GM12865 (cell line): ENCODE measurements around the gene ELMO1.

Source experiments
- DNase-seq: peaks from one replicate; pipeline ENCODE4 v3.0.0; 2010; ENCODE audit warnings: low read depth
- H3K4me3 ChIP-seq: 2 replicates; pipeline ENCODE4 v1.5.1; 2011; ENCODE audit warnings: mild to moderate bottlenecking, low read depth, low read length, control low read depth
- TF ChIP-seq, protein P1 (sequence below): IDR thresholded peaks from 2 replicates; pipeline ENCODE4 v1.5.1; 2011; ENCODE audit warnings: low read length, control low read depth, low read depth, inconsistent platforms; ENCODE audit not compliant: insufficient read depth; ENCODE audit errors: missing control alignments

Gene ELMO1

GRCh38 chr7:36852017-36852416, 596.6 kb downstream of the ELMO1 start:
- DNase-seq: no peak
- no peak overlapping the region for H3K4me3 ChIP-seq
- TF ChIP-seq, protein P1, sequence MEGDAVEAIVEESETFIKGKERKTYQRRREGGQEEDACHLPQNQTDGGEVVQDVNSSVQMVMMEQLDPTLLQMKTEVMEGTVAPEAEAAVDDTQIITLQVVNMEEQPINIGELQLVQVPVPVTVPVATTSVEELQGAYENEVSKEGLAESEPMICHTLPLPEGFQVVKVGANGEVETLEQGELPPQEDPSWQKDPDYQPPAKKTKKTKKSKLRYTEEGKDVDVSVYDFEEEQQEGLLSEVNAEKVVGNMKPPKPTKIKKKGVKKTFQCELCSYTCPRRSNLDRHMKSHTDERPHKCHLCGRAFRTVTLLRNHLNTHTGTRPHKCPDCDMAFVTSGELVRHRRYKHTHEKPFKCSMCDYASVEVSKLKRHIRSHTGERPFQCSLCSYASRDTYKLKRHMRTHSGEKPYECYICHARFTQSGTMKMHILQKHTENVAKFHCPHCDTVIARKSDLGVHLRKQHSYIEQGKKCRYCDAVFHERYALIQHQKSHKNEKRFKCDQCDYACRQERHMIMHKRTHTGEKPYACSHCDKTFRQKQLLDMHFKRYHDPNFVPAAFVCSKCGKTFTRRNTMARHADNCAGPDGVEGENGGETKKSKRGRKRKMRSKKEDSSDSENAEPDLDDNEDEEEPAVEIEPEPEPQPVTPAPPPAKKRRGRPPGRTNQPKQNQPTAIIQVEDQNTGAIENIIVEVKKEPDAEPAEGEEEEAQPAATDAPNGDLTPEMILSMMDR: no peak

DNA sequence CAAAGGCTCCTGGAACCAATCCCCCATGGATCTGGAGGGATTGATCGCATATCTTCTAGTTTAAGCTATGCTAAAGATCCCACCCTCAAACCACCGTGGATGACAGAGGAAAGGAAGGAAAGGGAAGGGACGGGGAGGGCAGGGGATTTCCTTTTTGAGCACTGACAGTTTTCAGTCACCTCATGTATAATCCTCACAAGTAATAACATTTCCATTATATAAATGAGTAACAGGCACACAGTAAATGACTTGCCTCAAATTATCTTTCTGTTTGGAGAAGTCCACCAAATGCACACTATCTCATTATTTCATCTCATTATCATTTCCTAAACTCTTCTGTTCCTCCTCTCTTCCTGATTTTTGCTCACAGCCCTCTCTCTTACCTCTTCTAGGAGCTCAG, 597.3 kb downstream of the ELMO1 start:
- TF ChIP-seq, protein P1: no peak
- no peak for DNase-seq
- no peak overlapping the region for H3K4me3 ChIP-seq

- no peak for DNase-seq
- no peak overlapping the region for H3K4me3 ChIP-seq
- TF ChIP-seq, protein P1: no peak
Measured at GRCh38 chr7:36847946-36848345, 600.7 kb downstream of the ELMO1 start.

DNA sequence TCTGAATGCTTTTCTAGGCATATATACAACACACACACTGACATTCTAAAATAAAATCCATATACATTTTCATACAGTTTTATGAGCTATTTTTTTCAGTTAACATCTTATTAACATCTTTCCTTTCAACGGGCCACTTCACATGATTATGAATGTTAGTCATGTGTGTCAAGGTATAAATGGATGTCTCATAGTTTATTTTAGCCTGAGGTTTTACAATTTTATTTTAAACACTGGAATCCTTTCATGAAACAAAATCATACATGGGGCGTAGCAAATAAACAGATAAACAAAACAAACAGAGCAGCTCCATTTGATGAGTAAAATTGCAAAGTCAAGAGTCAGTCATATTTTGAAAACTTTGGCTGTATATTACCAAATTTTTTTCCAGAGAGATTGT, 604.3 kb downstream of the ELMO1 start:
- H3K4me3 ChIP-seq: no peak overlapping the region
- DNase-seq: no peak
- TF ChIP-seq, protein P1: no peak

DNA sequence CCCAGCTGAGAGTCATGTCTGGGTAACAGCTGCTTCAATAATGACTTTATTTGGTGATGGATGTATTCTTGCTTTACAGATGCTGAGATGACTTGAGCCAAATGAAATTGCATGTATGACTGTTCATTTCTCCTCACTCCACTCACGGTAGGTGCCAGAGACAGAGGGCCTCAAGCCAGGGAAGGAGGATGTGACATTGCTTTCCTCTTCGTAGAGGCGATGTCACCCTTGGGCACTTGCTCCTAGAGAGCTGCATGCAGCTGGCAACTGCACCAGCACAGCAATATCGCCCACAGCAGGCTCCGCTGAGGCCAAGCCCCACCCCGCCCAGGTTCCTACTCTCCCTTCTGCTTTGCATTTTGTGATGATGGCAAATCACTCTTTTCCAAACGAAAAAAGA, 607.8 kb downstream of the ELMO1 start:
- no peak for DNase-seq
- H3K4me3 ChIP-seq: no peak overlapping the region
- TF ChIP-seq, protein P1: no peak

GRCh38 chr7:36838616-36839225, 609.9 kb downstream of the ELMO1 start:
- DNase-seq: no peak
- TF ChIP-seq, protein P1: no peak
- H3K4me3 ChIP-seq: no peak overlapping the region

DNA sequence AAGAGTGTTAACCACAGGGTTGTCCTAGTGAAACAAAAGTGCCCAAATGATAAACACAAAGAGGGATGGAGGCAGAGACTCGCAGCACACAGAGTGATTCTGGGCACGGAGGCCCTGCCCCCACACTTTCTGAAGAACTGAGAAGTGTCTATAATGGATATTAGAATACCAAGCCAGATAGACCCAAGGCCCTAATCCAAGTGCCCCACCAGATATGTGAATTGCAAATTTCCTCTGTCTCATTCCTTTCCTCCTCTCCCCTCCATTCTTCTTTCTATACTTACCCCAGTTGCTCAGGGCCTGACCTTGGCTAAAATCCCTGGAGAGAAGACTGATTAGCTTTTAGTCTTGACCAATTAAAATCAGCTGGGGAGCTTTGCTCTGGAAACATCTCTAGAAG, 617.6 kb downstream of the ELMO1 start:
- no peak for DNase-seq
- H3K4me3 ChIP-seq: no peak overlapping the region
- TF ChIP-seq, protein P1: no peak
